Smooth muscle cell (in vitro differentiated cells): ENCODE measurements around the gene LIPG. TPM values are rescaled to one million over a fixed set of nuclear protein-coding genes. Genes with fewer than 3 reads are reported as not detected.

Experiments used
- DNase-seq: peaks from one replicate; lab custom pipeline; 2025; ENCODE audit not compliant: unreplicated experiment; lab: John Stamatoyannopoulos, UW
- H2AFZ ChIP-seq: fragments of 200-600 bp; sonication (generic); 2 replicates; pipeline ENCODE4 v1.6.0; 2016; ENCODE audit warnings: antibody characterized with exemption, low read depth, mild to moderate bottlenecking
- H3F3A ChIP-seq: fragments of 200-600 bp; sonication (generic); 2 replicates; pipeline ENCODE4 v1.6.0; 2017; ENCODE audit warnings: antibody characterized with exemption, low read depth
- H3K27ac ChIP-seq: fragments of 200-600 bp; sonication (generic); 2 replicates; pipeline ENCODE4 v1.5.1; 2016; ENCODE audit warnings: low read depth, mild to moderate bottlenecking
- H3K27me3 ChIP-seq: fragments of 200-600 bp; sonication (generic); 2 replicates; pipeline ENCODE4 v1.6.1; 2016; ENCODE audit warnings: low read depth, mild to moderate bottlenecking
- H3K36me3 ChIP-seq: fragments of 200-600 bp; sonication (generic); 2 replicates; pipeline ENCODE4 v1.5.1; 2016; ENCODE audit warnings: low read depth
- H3K4me1 ChIP-seq: fragments of 200-600 bp; sonication (generic); 2 replicates; pipeline ENCODE4 v1.5.1; 2016; ENCODE audit warnings: low read depth
- H3K4me2 ChIP-seq: fragments of 200-600 bp; sonication (generic); 2 replicates; pipeline ENCODE4 v1.6.0; 2016; ENCODE audit warnings: mild to moderate bottlenecking
- H3K4me3 ChIP-seq: fragments of 200-600 bp; sonication (generic); 2 replicates; pipeline ENCODE4 v1.5.1; 2016; ENCODE audit warnings: mild to moderate bottlenecking
- H3K79me2 ChIP-seq: fragments of 200-600 bp; sonication (generic); 2 replicates; pipeline ENCODE4 v1.6.0; 2016; ENCODE audit warnings: low read depth, mild to moderate bottlenecking
- H3K9ac ChIP-seq: fragments of 200-600 bp; sonication (generic); 2 replicates; pipeline ENCODE4 v1.6.0; 2016; ENCODE audit warnings: low read depth
- H3K9me3 ChIP-seq: fragments of 200-600 bp; sonication (generic); replicated peaks from 2 replicates; pipeline ENCODE4 v1.5.1; 2016; ENCODE audit warnings: low read depth
- H4K20me1 ChIP-seq: fragments of 200-600 bp; sonication (generic); 2 replicates; pipeline ENCODE4 v1.6.0; 2016; ENCODE audit warnings: low read depth
- CTCF ChIP-seq: fragments of 200-600 bp; sonication (generic); IDR thresholded peaks from 2 replicates; pipeline ENCODE4 v1.5.1; 2017; ENCODE audit warnings: borderline replicate concordance, mild to moderate bottlenecking, antibody characterized with exemption; ENCODE audit not compliant: insufficient read depth, poor library complexity, severe bottlenecking
- WGBS: methylation state at CpG from one replicate; pipeline ENCODE4 v1.1.7; 2016; ENCODE audit warnings: low lambda C conversion rate; 5-methylcytosine and 5-hydroxymethylcytosine counted together
- polyA plus RNA-seq: library from polyadenylated mRNA; unstranded; fragments of >200 nt; fragmentation: Nextera tagmentation; extraction: Ambion mirVana; gene quantifications from 2 replicates; pipeline ENCODE4 v1.2.1, GENCODE V29; 2016
- total RNA-seq: library from RNA; depleted of rRNA; stranded (reverse); fragments of >200 nt; gene quantifications from 2 replicates; pipeline ENCODE4 v1.2.3, GENCODE V29; 2014

LIPG gene
- total and polyA plus RNA-seq, 2 experiments from 2014 or later, result 15.3 to 25.6 TPM

DNA sequence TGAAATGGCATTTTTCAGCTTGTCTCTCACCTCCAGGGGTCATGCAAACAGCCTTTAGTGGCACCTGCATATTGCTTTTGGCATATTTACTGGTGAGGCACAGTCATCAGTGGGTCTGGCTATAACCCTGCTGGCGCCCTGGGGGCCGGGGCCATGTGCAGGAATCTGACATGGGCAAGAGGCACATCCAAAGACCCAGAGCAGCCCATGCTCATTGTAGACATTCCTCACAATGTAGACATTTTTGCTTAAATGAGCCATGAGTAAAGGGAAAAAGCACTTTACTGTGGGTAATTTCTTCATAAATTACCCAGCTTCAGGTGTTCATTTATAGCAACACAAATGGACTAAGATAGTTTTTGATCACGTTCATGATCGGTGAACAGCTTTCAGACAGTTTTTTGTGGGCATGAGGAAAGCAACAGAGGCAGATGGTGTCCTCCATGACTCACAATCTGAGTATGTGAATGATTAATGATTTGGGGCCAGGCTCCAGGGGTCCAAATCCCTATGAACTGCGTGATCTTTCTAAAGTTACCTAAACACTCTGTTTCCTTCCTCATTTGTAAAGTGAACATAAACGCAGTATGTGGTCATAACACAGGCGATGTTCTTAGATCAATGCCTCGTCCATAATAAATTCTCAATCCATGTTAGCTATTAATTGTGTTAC, 85.8 kb downstream of the LIPG start:
- H3K4me1 ChIP-seq, result peaks cover 9% of the 10 kb centered on the region
- no peaks in the 10 kb centered on the region for H3K79me2 ChIP-seq

GRCh38 chr18:49648326-49648725, 86.5 kb downstream of the LIPG start:
- Histone ChIP-seq H3K4me2 (peak overlapping the region; percentile 20), H3K4me1 (peaks cover 10% of the 10 kb centered on the region)
- 78% methylated on average over 5 of the region's 5 CpGs for WGBS

More for the DNA sequence above, 85.8 kb downstream of the LIPG start:
- no peak for TF ChIP-seq CTCF
- Histone ChIP-seq H3K4me2 (peak overlapping the region; percentile 20), H3K27me3 (no peaks in the 10 kb centered on the region), H2AFZ (no peak overlapping the region), H4K20me1 (no peaks in the 10 kb centered on the region), H3K27ac (peak overlapping the region; percentile 32), H3K9me3 (no peaks in the 10 kb centered on the region), H3K9ac (no peak overlapping the region), H3F3A (peaks cover 3% of the 10 kb centered on the region), H3K36me3 (no peaks in the 10 kb centered on the region), H3K4me3 (no peak overlapping the region)
- no peak for DNase-seq
- WGBS, result 50% methylated on average over 8 of the region's 8 CpGs

More at GRCh38 chr18:49648326-49648725, 86.5 kb downstream of the LIPG start:
- Histone ChIP-seq H3K36me3 (no peaks in the 10 kb centered on the region), H3K27ac (peak overlapping the region; percentile 32), H3K79me2 (no peaks in the 10 kb centered on the region), H3F3A (peaks cover 3% of the 10 kb centered on the region), H2AFZ (no peak overlapping the region), H3K9me3 (no peaks in the 10 kb centered on the region), H3K9ac (no peak overlapping the region), H3K27me3 (no peaks in the 10 kb centered on the region), H4K20me1 (no peaks in the 10 kb centered on the region), H3K4me3 (no peak overlapping the region)
- no peak for TF ChIP-seq CTCF
- no peak for DNase-seq

Other genes with a start within 250 kb of the LIPG start
- 63.1 and 79.7 TPM in 2 replicates for gene DYM, start 101.4 kb upstream of the LIPG start, total RNA-seq
- 41.8 and 42.3 TPM in 2 replicates for gene DYM, start 101.4 kb upstream of the LIPG start, polyA plus RNA-seq
- 74.9 and 99.4 TPM in 2 replicates for gene C18orf32, start 74.8 kb upstream of the LIPG start, total RNA-seq
- 87.2 and 87.7 TPM in 2 replicates for gene C18orf32, start 74.8 kb upstream of the LIPG start, polyA plus RNA-seq
- 1,873 and 2,023 TPM in 2 replicates for gene RPL17, start 69.6 kb upstream of the LIPG start, total RNA-seq
- 740 and 855 TPM in 2 replicates for gene RPL17, start 69.6 kb upstream of the LIPG start, polyA plus RNA-seq